Measurements from ENCODE around the gene TRPM3.

The TRPM3 gene

DNA sequence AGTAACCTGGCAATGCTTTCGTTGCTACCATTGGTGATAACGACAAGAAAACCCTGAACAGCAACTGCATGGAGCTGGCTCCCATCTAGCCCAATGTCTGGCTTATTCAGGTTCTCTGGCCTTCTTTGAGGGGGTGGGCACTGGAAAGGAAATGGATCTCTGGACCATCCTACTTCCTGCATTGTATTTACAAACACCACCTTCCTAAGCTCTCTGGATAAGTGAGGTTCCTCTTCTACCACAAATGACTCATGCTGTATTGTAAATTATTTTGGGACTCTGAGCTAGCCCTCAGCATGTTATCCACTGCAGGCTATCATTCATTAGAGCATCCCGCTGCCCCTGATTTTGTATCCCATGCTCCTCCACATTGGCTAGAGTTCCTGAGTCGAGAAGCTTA lies 570.0 kb downstream of the TRPM3 start:
- no peak for DNase-seq
- no peak overlapping the region for H3K4me3 ChIP-seq (ENCODE audit: low read depth, low read length)
- in situ Hi-C loops (cut with HindIII; ENCODE audit: low pct_ligation_motif_present, low sequenced_read_pairs), result no loop called here
- H3K27me3 ChIP-seq (replicated peaks), result no peaks in the 10 kb centered on the region
- TF ChIP-seq, protein P1, sequence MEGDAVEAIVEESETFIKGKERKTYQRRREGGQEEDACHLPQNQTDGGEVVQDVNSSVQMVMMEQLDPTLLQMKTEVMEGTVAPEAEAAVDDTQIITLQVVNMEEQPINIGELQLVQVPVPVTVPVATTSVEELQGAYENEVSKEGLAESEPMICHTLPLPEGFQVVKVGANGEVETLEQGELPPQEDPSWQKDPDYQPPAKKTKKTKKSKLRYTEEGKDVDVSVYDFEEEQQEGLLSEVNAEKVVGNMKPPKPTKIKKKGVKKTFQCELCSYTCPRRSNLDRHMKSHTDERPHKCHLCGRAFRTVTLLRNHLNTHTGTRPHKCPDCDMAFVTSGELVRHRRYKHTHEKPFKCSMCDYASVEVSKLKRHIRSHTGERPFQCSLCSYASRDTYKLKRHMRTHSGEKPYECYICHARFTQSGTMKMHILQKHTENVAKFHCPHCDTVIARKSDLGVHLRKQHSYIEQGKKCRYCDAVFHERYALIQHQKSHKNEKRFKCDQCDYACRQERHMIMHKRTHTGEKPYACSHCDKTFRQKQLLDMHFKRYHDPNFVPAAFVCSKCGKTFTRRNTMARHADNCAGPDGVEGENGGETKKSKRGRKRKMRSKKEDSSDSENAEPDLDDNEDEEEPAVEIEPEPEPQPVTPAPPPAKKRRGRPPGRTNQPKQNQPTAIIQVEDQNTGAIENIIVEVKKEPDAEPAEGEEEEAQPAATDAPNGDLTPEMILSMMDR (IDR thresholded peaks at IDR 0.05; ENCODE audit: low read depth, low read length, missing control alignments), result no peak
- H3K36me3 ChIP-seq (replicated peaks), result no peaks in the 10 kb centered on the region
- no peak overlapping the region for H3K27ac ChIP-seq

DNA sequence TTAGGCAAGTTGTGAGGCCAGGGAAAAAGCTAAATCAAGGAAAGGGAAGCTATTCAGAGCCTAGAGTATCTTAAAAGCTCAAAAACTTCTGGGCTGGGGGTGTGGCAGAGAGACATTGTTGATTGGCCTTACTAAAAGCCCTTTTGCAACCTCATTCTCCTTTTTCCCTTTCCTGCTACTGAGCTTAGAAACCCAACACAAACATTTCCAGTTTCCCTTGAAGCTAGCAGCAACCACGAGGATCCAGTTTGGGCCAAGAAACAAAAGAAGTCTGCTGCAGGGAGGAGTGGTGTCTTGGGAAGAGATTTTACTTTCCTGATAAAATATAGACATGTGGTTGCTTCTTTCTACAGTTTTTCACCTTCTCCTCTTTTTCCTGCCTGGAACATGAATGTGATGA lies 571.5 kb downstream of the TRPM3 start:
- H3K4me3 ChIP-seq (ENCODE audit: low read depth, low read length), result no peak overlapping the region
- DNase-seq, result no peak
- in situ Hi-C loops (cut with HindIII; ENCODE audit: low pct_ligation_motif_present, low sequenced_read_pairs), result no loop called here
- TF ChIP-seq, protein P1 (IDR thresholded peaks at IDR 0.05; ENCODE audit: low read depth, low read length, missing control alignments), result no peak
- H3K27ac ChIP-seq, result no peak overlapping the region
- H3K27me3 ChIP-seq (replicated peaks), result no peaks in the 10 kb centered on the region
- no peaks in the 10 kb centered on the region for H3K36me3 ChIP-seq (replicated peaks)

GRCh38 chr9:70542311-70542931 lies 579.0 kb downstream of the TRPM3 start:
- in situ Hi-C loops (cut with HindIII; ENCODE audit: low pct_ligation_motif_present, low sequenced_read_pairs), result no loop called here
- Histone ChIP-seq H3K36me3 (replicated peaks) (no peaks in the 10 kb centered on the region), H3K4me3 (ENCODE audit: low read depth, low read length) (no peak overlapping the region), H3K27me3 (replicated peaks) (no peaks in the 10 kb centered on the region), H3K27ac (no peak overlapping the region)
- DNase-seq, result no peak
- TF ChIP-seq, protein P1 (IDR thresholded peaks at IDR 0.05; ENCODE audit: low read depth, low read length, missing control alignments), result no peak

DNA sequence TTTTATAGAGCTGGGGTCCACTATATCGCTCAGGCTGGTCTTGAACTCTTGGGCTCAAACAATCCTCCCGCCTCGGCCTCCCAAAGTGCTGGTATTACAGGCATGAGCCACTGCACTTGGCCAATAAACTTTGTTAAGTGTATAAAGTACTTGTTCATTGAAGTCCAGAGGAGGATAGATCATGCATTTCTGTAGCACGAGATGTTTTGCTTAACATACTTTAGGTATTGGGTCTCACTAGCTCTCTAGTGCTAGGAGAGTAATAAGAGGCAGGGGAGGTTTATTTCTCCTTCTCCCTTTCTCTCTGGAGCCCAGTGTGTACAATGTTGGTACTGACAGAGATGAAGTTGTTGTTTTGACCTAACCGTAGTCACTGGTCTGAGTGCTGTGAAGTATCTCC lies 581.4 kb downstream of the TRPM3 start:
- Histone ChIP-seq H3K27ac (no peak overlapping the region), H3K36me3 (replicated peaks) (no peaks in the 10 kb centered on the region), H3K4me3 (ENCODE audit: low read depth, low read length) (no peak overlapping the region), H3K27me3 (replicated peaks) (no peaks in the 10 kb centered on the region)
- in situ Hi-C loops (cut with HindIII; ENCODE audit: low pct_ligation_motif_present, low sequenced_read_pairs), result no loop called here
- DNase-seq, result no peak
- TF ChIP-seq, protein P1 (IDR thresholded peaks at IDR 0.05; ENCODE audit: low read depth, low read length, missing control alignments), result no peak

GRCh38 chr9:70539526-70539925 lies 581.9 kb downstream of the TRPM3 start:
- no peak for DNase-seq
- H3K27me3 ChIP-seq (replicated peaks), result no peaks in the 10 kb centered on the region
- no peak overlapping the region for H3K27ac ChIP-seq
- H3K4me3 ChIP-seq (ENCODE audit: low read depth, low read length), result no peak overlapping the region
- no peaks in the 10 kb centered on the region for H3K36me3 ChIP-seq (replicated peaks)
- in situ Hi-C loops (cut with HindIII; ENCODE audit: low pct_ligation_motif_present, low sequenced_read_pairs), result no loop called here
- TF ChIP-seq, protein P1 (IDR thresholded peaks at IDR 0.05; ENCODE audit: low read depth, low read length, missing control alignments), result no peak

GRCh38 chr9:70539001-70539400 lies 582.4 kb downstream of the TRPM3 start:
- Histone ChIP-seq H3K4me3 (ENCODE audit: low read depth, low read length) (no peak overlapping the region), H3K27ac (no peak overlapping the region), H3K27me3 (replicated peaks) (no peaks in the 10 kb centered on the region), H3K36me3 (replicated peaks) (no peaks in the 10 kb centered on the region)
- DNase-seq, result no peak
- TF ChIP-seq, protein P1 (IDR thresholded peaks at IDR 0.05; ENCODE audit: low read depth, low read length, missing control alignments), result no peak
- in situ Hi-C loops (cut with HindIII; ENCODE audit: low pct_ligation_motif_present, low sequenced_read_pairs), result no loop called here
